ENCODE results near the gene KATNAL1.

KATNAL1 gene

DNA sequence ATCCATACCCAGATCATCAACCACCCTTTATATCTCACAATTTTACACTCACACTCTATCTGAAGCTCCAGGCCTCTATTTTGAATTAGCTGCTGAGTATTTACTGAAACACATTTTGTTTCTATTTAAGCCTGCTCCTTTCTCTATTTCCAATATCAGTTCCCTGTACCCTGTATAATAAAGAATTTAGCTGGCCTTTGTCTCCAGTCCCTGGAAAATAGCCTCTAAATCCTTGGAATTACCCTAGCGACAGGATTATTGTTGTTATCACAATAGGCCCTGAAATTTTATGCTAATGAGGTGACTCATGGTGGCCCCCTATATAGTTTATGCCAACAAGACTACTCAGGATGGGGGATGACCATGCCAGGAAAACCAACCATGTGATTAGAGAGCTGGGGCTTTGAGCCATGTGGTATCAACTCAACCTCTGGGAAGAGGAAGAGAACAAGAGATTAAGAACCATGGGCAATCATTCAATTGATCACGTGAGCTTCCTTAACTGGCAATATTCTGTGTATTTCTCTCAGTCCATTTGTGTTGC lies 72.7 kb downstream of the KATNAL1 start:
- H3K27me3 ChIP-seq (ENCODE audit: control insufficient read depth, insufficient read depth, low read length): no peaks in the 10 kb centered on the region
- no peak overlapping the region for H3K4me3 ChIP-seq (ENCODE audit: low read length)
- H3K27ac ChIP-seq (ENCODE audit: low read length): no peak overlapping the region
- H3K4me1 ChIP-seq (ENCODE audit: control insufficient read depth, insufficient read depth, low read length): no peaks in the 10 kb centered on the region
- no peaks in the 10 kb centered on the region for H3K36me3 ChIP-seq (ENCODE audit: control insufficient read depth, insufficient read depth, low read length)
- no CpG with 5 or more reads among the region's 2 CpGs for WGBS (ENCODE audit: insufficient coverage, insufficient read length)
- DNase-seq (ENCODE audit: low read depth, low spot score): no peak
- no peaks in the 10 kb centered on the region for H3K9me3 ChIP-seq (ENCODE audit: control insufficient read depth, insufficient read depth, low read length)

GRCh38 chr13:30224732-30225131 lies 82.6 kb downstream of the KATNAL1 start:
- Histone ChIP-seq H3K27ac (ENCODE audit: low read length) (no peak overlapping the region), H3K4me3 (ENCODE audit: low read length) (no peak overlapping the region), H3K9me3 (ENCODE audit: control insufficient read depth, insufficient read depth, low read length) (no peaks in the 10 kb centered on the region), H3K27me3 (ENCODE audit: control insufficient read depth, insufficient read depth, low read length) (no peaks in the 10 kb centered on the region), H3K36me3 (ENCODE audit: control insufficient read depth, insufficient read depth, low read length) (no peaks in the 10 kb centered on the region), H3K4me1 (ENCODE audit: control insufficient read depth, insufficient read depth, low read length) (no peaks in the 10 kb centered on the region)
- DNase-seq (ENCODE audit: low read depth, low spot score): no peak

DNA sequence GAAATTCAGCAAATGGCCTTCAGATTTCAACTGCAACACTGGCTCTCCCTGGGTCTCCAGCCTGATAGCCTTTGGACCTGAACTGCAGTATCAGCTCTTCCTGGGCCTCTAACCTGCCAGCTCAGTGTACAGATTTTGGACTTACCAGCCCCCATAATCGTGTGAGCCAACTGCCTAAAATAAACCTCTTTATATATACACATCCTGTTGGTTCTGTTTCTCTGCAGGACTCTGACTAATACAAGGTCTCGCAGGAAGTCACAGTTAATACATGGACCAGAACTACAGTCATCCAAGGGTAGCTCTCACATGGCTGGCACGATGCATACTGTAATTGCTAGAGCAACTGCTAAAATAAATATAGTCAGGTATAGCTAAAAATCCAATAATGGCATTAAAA lies 85.1 kb downstream of the KATNAL1 start:
- Histone ChIP-seq H3K9me3 (ENCODE audit: control insufficient read depth, insufficient read depth, low read length) (no peaks in the 10 kb centered on the region), H3K4me1 (ENCODE audit: control insufficient read depth, insufficient read depth, low read length) (no peaks in the 10 kb centered on the region), H3K27me3 (ENCODE audit: control insufficient read depth, insufficient read depth, low read length) (no peaks in the 10 kb centered on the region), H3K4me3 (ENCODE audit: low read length) (no peak overlapping the region), H3K27ac (ENCODE audit: low read length) (no peak overlapping the region), H3K36me3 (ENCODE audit: control insufficient read depth, insufficient read depth, low read length) (no peaks in the 10 kb centered on the region)
- no CpG with 5 or more reads among the region's 3 CpGs for WGBS (ENCODE audit: insufficient coverage, insufficient read length)
- DNase-seq (ENCODE audit: low read depth, low spot score): no peak

DNA sequence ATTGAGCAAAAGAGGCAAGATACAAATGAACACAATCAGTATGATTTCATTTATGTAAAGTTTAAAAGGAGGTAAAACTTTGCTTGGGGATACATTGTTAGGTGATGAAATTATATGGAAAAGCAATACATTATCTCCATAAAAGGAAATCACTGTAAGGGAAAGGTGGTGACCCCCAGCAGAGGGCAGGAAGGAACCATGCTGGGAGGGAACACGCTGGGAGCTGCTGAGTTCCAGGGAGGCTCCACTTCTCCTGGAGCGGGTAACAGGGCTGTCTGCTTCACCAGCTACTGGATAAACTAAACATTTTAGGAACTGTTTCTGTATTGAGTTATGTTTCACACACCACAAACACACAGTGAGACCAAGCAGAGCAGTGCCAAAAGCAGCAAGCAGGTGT lies 91.2 kb downstream of the KATNAL1 start:
- Histone ChIP-seq H3K27me3 (ENCODE audit: control insufficient read depth, insufficient read depth, low read length) (no peaks in the 10 kb centered on the region), H3K36me3 (ENCODE audit: control insufficient read depth, insufficient read depth, low read length) (no peaks in the 10 kb centered on the region)
- WGBS (ENCODE audit: insufficient coverage, insufficient read length): no CpG with 5 or more reads among the region's 2 CpGs

GRCh38 chr13:30212256-30212655 lies 95.1 kb downstream of the KATNAL1 start:
- no peak overlapping the region for H3K4me3 ChIP-seq (ENCODE audit: low read length)
- no peaks in the 10 kb centered on the region for H3K27me3 ChIP-seq (ENCODE audit: control insufficient read depth, insufficient read depth, low read length)
- DNase-seq (ENCODE audit: low read depth, low spot score): no peak
- no CpG with 5 or more reads among the region's 7 CpGs for WGBS (ENCODE audit: insufficient coverage, insufficient read length)
- no peaks in the 10 kb centered on the region for H3K36me3 ChIP-seq (ENCODE audit: control insufficient read depth, insufficient read depth, low read length)
- H3K4me1 ChIP-seq (ENCODE audit: control insufficient read depth, insufficient read depth, low read length): no peaks in the 10 kb centered on the region
- no peaks in the 10 kb centered on the region for H3K9me3 ChIP-seq (ENCODE audit: control insufficient read depth, insufficient read depth, low read length)
- no peak overlapping the region for H3K27ac ChIP-seq (ENCODE audit: low read length)

More for the DNA sequence above, 91.2 kb downstream of the KATNAL1 start:
- Histone ChIP-seq H3K4me3 (ENCODE audit: low read length) (no peak overlapping the region), H3K9me3 (ENCODE audit: control insufficient read depth, insufficient read depth, low read length) (no peaks in the 10 kb centered on the region), H3K4me1 (ENCODE audit: control insufficient read depth, insufficient read depth, low read length) (no peaks in the 10 kb centered on the region), H3K27ac (ENCODE audit: low read length) (no peak overlapping the region)
- no peak for DNase-seq (ENCODE audit: low read depth, low spot score)

DNA sequence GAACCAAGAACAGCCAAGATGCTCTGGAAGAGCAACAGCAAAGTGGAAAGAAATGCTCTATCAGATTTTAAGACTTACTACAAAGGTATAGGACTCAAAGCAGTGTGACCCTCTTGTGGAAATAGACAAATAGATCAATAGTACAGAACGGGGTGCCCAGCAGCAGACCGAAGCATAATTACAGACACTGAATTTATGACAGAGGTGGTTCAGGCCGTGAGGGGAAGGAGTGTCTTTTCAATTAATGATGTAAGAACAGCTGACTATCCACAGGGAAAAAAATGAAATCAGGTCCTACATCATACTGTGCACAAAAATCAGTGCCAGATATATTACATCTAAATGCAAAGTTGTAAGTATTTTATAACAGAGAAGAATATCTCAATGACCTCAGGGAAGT lies 95.6 kb downstream of the KATNAL1 start:
- Histone ChIP-seq H3K27ac (ENCODE audit: low read length) (no peak overlapping the region), H3K4me1 (ENCODE audit: control insufficient read depth, insufficient read depth, low read length) (no peaks in the 10 kb centered on the region), H3K27me3 (ENCODE audit: control insufficient read depth, insufficient read depth, low read length) (no peaks in the 10 kb centered on the region), H3K36me3 (ENCODE audit: control insufficient read depth, insufficient read depth, low read length) (no peaks in the 10 kb centered on the region), H3K4me3 (ENCODE audit: low read length) (no peak overlapping the region), H3K9me3 (ENCODE audit: control insufficient read depth, insufficient read depth, low read length) (no peaks in the 10 kb centered on the region)
- WGBS (ENCODE audit: insufficient coverage, insufficient read length): no CpG with 5 or more reads among the region's 3 CpGs
- DNase-seq (ENCODE audit: low read depth, low spot score): no peak

DNA sequence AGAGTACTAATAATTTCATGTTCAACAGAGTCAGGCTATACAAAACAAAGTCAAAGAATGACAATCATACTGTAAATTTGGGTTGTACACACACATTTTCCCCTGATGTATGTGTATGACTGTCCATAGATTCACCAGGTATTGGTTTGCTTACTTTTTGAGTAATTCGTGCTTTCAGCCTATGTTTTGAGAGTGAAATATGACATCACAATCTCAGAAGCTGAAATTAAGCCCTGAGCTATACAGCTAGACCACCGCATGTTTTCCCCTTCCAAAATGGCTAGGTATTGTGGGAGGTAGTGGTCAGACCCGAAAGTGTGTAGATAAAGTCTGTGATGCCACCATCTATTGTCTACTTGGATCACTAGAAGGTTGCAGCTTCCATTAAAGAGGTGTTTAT lies 102.8 kb downstream of the KATNAL1 start:
- no peak for DNase-seq (ENCODE audit: low read depth, low spot score)
- Histone ChIP-seq H3K4me3 (ENCODE audit: low read length) (no peak overlapping the region), H3K36me3 (ENCODE audit: control insufficient read depth, insufficient read depth, low read length) (no peaks in the 10 kb centered on the region), H3K4me1 (ENCODE audit: control insufficient read depth, insufficient read depth, low read length) (no peaks in the 10 kb centered on the region), H3K27me3 (ENCODE audit: control insufficient read depth, insufficient read depth, low read length) (no peaks in the 10 kb centered on the region), H3K27ac (ENCODE audit: low read length) (no peak overlapping the region), H3K9me3 (ENCODE audit: control insufficient read depth, insufficient read depth, low read length) (no peaks in the 10 kb centered on the region)
- WGBS (ENCODE audit: insufficient coverage, insufficient read length): no CpG with 5 or more reads among the region's 3 CpGs

- no peaks in the 10 kb centered on the region; the same call in 1 of the 2 replicates for H3K4me1 ChIP-seq (ENCODE audit: control insufficient read depth, insufficient read depth, low read length)
- no peak overlapping the region for H3K4me3 ChIP-seq (ENCODE audit: low read length)
- no CpG with 5 or more reads among the region's 3 CpGs for WGBS (ENCODE audit: insufficient coverage, insufficient read length)
- H3K27me3 ChIP-seq (ENCODE audit: control insufficient read depth, insufficient read depth, low read length): no peaks in the 10 kb centered on the region
- no peaks in the 10 kb centered on the region for H3K9me3 ChIP-seq (ENCODE audit: control insufficient read depth, insufficient read depth, low read length)
- peak; percentile 37 for DNase-seq (ENCODE audit: low read depth, low spot score)
- H3K27ac ChIP-seq (ENCODE audit: low read length): no peak overlapping the region
- no peaks in the 10 kb centered on the region for H3K36me3 ChIP-seq (ENCODE audit: control insufficient read depth, insufficient read depth, low read length)
Observed at GRCh38 chr13:30196025-30196424, 111.3 kb downstream of the KATNAL1 start.

- no peak for DNase-seq (ENCODE audit: low read depth, low spot score)
- Histone ChIP-seq H3K4me3 (ENCODE audit: low read length) (no peak overlapping the region), H3K4me1 (ENCODE audit: control insufficient read depth, insufficient read depth, low read length) (no peaks in the 10 kb centered on the region; the same call in 1 of the 2 replicates), H3K36me3 (ENCODE audit: control insufficient read depth, insufficient read depth, low read length) (no peaks in the 10 kb centered on the region), H3K27ac (ENCODE audit: low read length) (no peak overlapping the region), H3K27me3 (ENCODE audit: control insufficient read depth, insufficient read depth, low read length) (no peaks in the 10 kb centered on the region), H3K9me3 (ENCODE audit: control insufficient read depth, insufficient read depth, low read length) (no peaks in the 10 kb centered on the region)
- WGBS (ENCODE audit: insufficient coverage, insufficient read length): no CpG with 5 or more reads among the region's 7 CpGs
Observed at GRCh38 chr13:30194906-30195305, 112.4 kb downstream of the KATNAL1 start.

- Histone ChIP-seq H3K27me3 (ENCODE audit: control insufficient read depth, insufficient read depth, low read length) (no peaks in the 10 kb centered on the region), H3K9me3 (ENCODE audit: control insufficient read depth, insufficient read depth, low read length) (no peaks in the 10 kb centered on the region), H3K4me3 (ENCODE audit: low read length) (no peak overlapping the region), H3K27ac (ENCODE audit: low read length) (no peak overlapping the region), H3K4me1 (ENCODE audit: control insufficient read depth, insufficient read depth, low read length) (no peaks in the 10 kb centered on the region; the same call in 1 of the 2 replicates), H3K36me3 (ENCODE audit: control insufficient read depth, insufficient read depth, low read length) (no peaks in the 10 kb centered on the region)
- DNase-seq (ENCODE audit: low read depth, low spot score): no peak
- WGBS (ENCODE audit: insufficient coverage, insufficient read length): no CpG with 5 or more reads among the region's 11 CpGs
Observed at GRCh38 chr13:30193279-30194234, 113.8 kb downstream of the KATNAL1 start.

Data from iPS DF 6.9 (cell line).